Measurements from ENCODE around the gene DEFB127. TPM values are rescaled to one million over a fixed set of nuclear protein-coding genes. Genes with fewer than 3 reads are reported as not detected.

Gene DEFB127
- total RNA-seq: not detected in 2 replicates

DNA sequence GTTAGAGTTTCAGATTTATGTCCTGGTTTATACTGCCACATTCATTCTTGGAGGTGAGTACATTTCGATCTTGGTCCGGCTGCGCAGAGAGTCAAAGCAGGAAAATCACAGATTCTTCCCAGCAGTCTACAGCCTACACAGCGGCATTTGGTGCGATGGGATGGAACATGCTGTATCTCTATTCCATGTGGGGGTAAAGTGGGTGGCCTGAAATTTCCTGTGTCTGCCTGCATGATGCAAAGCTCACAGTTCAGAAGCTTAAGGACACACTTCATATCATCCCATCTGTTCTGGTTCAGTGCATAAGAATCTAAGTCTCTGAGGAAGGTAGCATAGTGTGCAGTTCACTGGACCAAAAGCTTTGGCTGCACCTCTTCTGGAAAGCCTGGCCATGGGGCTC, at the start of gene DEFB127:
Gene DEFB127 (plus strand): TSS at position 301 of the 400 bp plus-strand sequence. CDS start 91 bp downstream, at position 392.

GRCh38 chr20:142290-142689, 15.0 kb upstream of the DEFB127 start, which contains the start of gene DEFB126:
Gene DEFB126 (plus strand): TSS chr20:142590. CDS start chr20:142629, 39 bp downstream.

GRCh38 chr20:189611-190010, 32.4 kb downstream of the DEFB127 start, which contains the start of gene DEFB128:
Gene DEFB128 (minus strand): TSS chr20:189711. CDS start chr20:189623, 88 bp downstream.

Other genes with a start within 250 kb of the DEFB127 start
- gene DEFB125, start 69.8 kb upstream of the DEFB127 start, total RNA-seq: not detected in 2 replicates
- gene DEFB126, start 14.9 kb upstream of the DEFB127 start, total RNA-seq: not detected in 2 replicates
- not detected in 2 replicates for gene DEFB128, start 32.3 kb downstream of the DEFB127 start, total RNA-seq
- not detected in 2 replicates for gene DEFB129, start 69.8 kb downstream of the DEFB127 start, total RNA-seq
- gene DEFB132, start 100.3 kb downstream of the DEFB127 start, total RNA-seq: not detected in 2 replicates
- 0.53 and 1.7 TPM in 2 replicates for gene C20orf96, start 133.3 kb downstream of the DEFB127 start, total RNA-seq
- 10.7 and 11.9 TPM in 2 replicates for gene ZCCHC3, start 140.1 kb downstream of the DEFB127 start, total RNA-seq
- 8.6 and 11.7 TPM in 2 replicates for gene SOX12, start 168.1 kb downstream of the DEFB127 start, total RNA-seq
- gene NRSN2, start 189.7 kb downstream of the DEFB127 start, total RNA-seq: 78.9 and 110 TPM in 2 replicates
- gene TRIB3, start 223.3 kb downstream of the DEFB127 start, total RNA-seq: 122 and 125 TPM in 2 replicates